Muscle layer of duodenum (tissue), 2 donors: ENCODE measurements around the gene MRPS18B.

Source experiments
- H3K27ac ChIP-seq: one replicate; pipeline ENCODE4 v1.7.0; 2013; ENCODE audit warnings: mild to moderate bottlenecking, low read length
- H3K27me3 ChIP-seq: one replicate; pipeline ENCODE4 v1.7.0; 2013; ENCODE audit warnings: low read depth, mild to moderate bottlenecking, control low read depth, low read length
- H3K36me3 ChIP-seq, 2 donors: one replicate each; pipeline ENCODE4 v1.7.0; 2013; ENCODE audit warnings: low read length in 2 of 2, control low read depth in 1 of 2, mild to moderate bottlenecking in 1 of 2; ENCODE audit not compliant: insufficient read depth in 2 of 2, control insufficient read depth in 1 of 2
- H3K4me1 ChIP-seq, 2 donors: one replicate each; pipeline ENCODE4 v1.7.0; 2013; ENCODE audit warnings: low read length in 2 of 2, mild to moderate bottlenecking in 2 of 2, control low read depth in 1 of 2, moderate library complexity in 1 of 2; ENCODE audit not compliant: insufficient read depth in 2 of 2, control insufficient read depth in 1 of 2
- H3K4me3 ChIP-seq, 2 donors: one replicate each; pipeline ENCODE4 v1.7.0; 2013; ENCODE audit warnings: low read length in 2 of 2, low read depth in 1 of 2, mild to moderate bottlenecking in 1 of 2
- H3K9me3 ChIP-seq, 2 donors: one replicate each; pipeline ENCODE4 v1.7.0; 2013; ENCODE audit warnings: low read length in 2 of 2, control low read depth in 1 of 2, mild to moderate bottlenecking in 1 of 2; ENCODE audit not compliant: control insufficient read depth in 1 of 2
- donor health status: healthy.

MRPS18B gene

GRCh38 chr6:30617565-30618269 is at the start of gene MRPS18B:
Gene MRPS18B, plus strand, starts transcription at chr6:30617840. Its CDS starts 26 bp downstream, at chr6:30617866.
- Histone ChIP-seq H3K27ac (peak within 1 kb of the TSS; percentile 100), H3K4me1 (peaks cover 17 to 26% of the 10 kb centered on the region in 2 donors), H3K4me3 (peak within 1 kb of the TSS; percentile 95 to 96), H3K27me3 (no peaks in the 10 kb centered on the region), H3K9me3 (no peaks in the 10 kb centered on the region), H3K36me3 (peaks cover 29 to 35% of the 10 kb centered on the region in 2 donors)

DNA sequence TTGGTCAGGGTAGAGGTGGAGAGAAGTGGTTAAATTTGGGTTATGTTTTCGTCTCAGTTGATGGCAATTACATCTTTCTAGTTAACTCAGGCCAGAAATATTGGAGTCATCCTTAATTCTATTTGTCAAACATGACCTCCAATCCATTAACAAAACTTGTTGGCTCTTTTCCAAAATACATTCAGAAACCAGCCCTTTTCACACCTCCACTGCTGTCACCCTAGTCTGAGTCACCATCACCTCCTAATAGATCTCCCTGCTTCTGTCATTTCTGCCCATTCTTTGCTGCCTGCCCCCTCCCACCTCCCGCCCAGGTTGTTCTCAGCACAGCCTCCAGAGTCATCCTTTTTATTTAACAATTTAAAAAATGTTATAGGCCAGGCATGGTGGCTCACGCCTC is 49.4 kb upstream of the MRPS18B start:
- H3K27ac ChIP-seq = no peak overlapping the region
- no peak overlapping the region for H3K4me3 ChIP-seq
- H3K9me3 ChIP-seq = no peaks in the 10 kb centered on the region
- peaks cover under 1 to 2% of the 10 kb centered on the region in 2 donors for H3K36me3 ChIP-seq
- peaks cover 9 to 23% of the 10 kb centered on the region in 2 donors for H3K4me1 ChIP-seq
- H3K27me3 ChIP-seq = no peaks in the 10 kb centered on the region

DNA sequence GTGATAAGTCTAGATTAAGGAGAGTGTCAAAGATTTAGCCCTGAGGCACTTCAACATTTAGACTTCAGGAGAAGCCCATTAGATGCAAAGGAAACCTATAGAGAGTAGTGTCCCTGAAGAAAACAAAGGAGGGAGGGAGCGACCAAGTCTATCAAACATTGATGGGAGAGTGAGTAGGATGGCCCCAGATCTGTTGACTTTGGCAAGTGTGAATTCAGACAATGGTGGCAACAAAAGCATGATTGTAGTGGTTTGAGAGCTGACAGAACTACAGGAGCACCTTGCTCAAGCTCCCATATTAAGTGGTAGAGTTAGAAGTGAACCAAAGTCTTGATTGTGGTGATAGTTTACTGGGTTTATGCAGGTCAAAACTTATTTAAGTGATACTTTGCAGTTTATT is 47.4 kb upstream of the MRPS18B start:
- peaks cover 9 to 29% of the 10 kb centered on the region in 2 donors for H3K4me1 ChIP-seq
- H3K27ac ChIP-seq = peak overlapping the region; percentile 91

GRCh38 chr6:30570740-30571074 is 46.9 kb upstream of the MRPS18B start:
- H3K27ac ChIP-seq = peak overlapping the region; percentile 91
- H3K36me3 ChIP-seq = peaks cover 0 to 5% of the 10 kb centered on the region in 2 donors
- peaks cover 9 to 29% of the 10 kb centered on the region in 2 donors for H3K4me1 ChIP-seq
- no peaks in the 10 kb centered on the region for H3K27me3 ChIP-seq
- no peaks in the 10 kb centered on the region for H3K9me3 ChIP-seq
- H3K4me3 ChIP-seq = peak overlapping the region; percentile 74 to 90

More for the DNA sequence above, 47.4 kb upstream of the MRPS18B start:
- Histone ChIP-seq H3K27me3 (no peaks in the 10 kb centered on the region), H3K36me3 (peaks cover 0 to under 1% of the 10 kb centered on the region in 2 donors), H3K4me3 (peak overlapping the region; percentile 74 to 90), H3K9me3 (no peaks in the 10 kb centered on the region)

DNA sequence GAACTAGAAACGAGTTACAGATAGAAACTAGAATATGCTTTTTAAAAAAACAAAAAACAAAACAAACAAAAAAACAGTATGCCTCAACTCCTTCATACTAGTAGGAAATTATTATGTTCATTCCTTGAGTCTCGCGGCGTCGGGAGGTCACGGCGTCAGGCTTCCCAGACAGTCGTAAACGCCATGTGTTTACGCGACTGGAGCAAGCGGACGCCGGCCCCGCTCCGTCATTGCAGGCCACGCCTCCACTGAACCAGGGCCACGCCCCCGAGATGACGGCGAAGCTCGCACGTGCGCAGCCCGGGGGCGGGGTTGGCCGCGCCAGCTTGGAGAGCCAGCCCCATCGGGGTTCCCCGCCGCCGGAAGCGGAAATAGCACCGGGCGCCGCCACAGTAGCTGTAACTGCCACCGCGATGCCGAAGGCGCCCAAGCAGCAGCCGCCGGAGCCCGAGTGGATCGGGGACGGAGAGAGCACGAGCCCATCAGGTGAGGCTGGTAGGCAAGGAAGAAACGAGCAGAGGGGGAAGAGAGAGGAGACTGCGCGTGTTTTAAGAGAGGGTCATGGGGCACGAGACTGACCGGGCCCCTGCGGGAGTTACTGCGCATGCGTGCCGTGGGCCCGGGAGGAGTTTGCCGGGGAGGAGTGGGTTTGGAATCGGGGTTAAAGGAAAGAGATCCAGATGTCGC is 46.4 kb upstream of the MRPS18B start, which contains the start of gene ABCF1:
TSS of gene ABCF1 (plus strand) at position 368 of the 687 bp plus-strand sequence. CDS start at position 414, 46 bp downstream.
- Histone ChIP-seq H3K4me3 (peak within 1 kb of the TSS; percentile 74 to 90), H3K9me3 (no peaks in the 10 kb centered on the region), H3K27ac (peak within 1 kb of the TSS; percentile 92)

DNA sequence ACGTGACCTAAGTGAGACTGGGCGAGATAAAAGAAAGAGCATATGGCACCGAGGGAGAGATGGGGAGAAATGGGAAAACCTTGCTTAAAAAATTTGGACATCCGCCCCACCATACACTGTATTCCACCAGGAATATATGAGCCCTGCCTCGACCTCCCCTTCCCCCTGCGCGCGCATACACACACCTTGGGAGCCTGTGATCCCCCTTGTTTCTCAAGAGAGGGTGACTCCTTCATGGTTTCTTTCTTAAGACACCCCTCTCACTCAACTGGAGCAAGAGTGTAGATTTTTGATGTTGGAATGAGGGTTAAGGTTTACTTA is 45.9 kb upstream of the MRPS18B start:
- Histone ChIP-seq H3K27ac (peak overlapping the region; percentile 92), H3K4me1 (peaks cover 9 to 29% of the 10 kb centered on the region in 2 donors), H3K27me3 (no peaks in the 10 kb centered on the region), H3K9me3 (no peaks in the 10 kb centered on the region), H3K4me3 (peak overlapping the region; percentile 74 to 90), H3K36me3 (peaks cover 2 to 9% of the 10 kb centered on the region in 2 donors)

More for the DNA sequence above, 46.4 kb upstream of the MRPS18B start, which contains the start of gene ABCF1:
- Histone ChIP-seq H3K4me1 (peaks cover 9 to 29% of the 10 kb centered on the region in 2 donors), H3K27me3 (no peaks in the 10 kb centered on the region), H3K36me3 (peaks cover 0 to 5% of the 10 kb centered on the region in 2 donors)

DNA sequence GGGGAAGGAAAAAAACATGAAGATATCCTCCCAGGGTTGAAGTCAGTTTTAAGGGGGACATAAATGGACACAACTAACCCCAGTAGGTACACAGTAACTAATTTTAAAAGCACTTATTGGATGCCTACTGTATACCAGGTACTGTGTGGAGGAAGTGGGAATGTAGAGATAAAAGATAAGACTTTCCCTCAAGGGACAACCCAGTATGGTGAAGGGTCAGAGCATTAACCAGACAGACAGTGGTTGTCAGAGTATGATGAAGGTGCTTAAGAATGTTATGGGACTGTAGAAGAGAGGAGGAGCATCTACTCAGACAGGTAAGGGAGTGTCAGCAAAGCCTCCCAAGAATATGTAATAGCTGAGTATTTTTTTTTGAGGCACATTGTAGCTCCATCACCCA is 45.5 kb upstream of the MRPS18B start:
- Histone ChIP-seq H3K27ac (peak overlapping the region; percentile 92), H3K4me1 (peaks cover 9 to 29% of the 10 kb centered on the region in 2 donors), H3K9me3 (no peaks in the 10 kb centered on the region), H3K36me3 (peaks cover 6 to 13% of the 10 kb centered on the region in 2 donors), H3K27me3 (no peaks in the 10 kb centered on the region), H3K4me3 (peak overlapping the region; percentile 74 to 90)

GRCh38 chr6:30573113-30573512 is 44.5 kb upstream of the MRPS18B start:
- peaks cover 16 to 22% of the 10 kb centered on the region in 2 donors for H3K36me3 ChIP-seq
- H3K9me3 ChIP-seq = no peaks in the 10 kb centered on the region
- H3K27ac ChIP-seq = no peak overlapping the region
- no peaks in the 10 kb centered on the region for H3K27me3 ChIP-seq
- no peak overlapping the region for H3K4me3 ChIP-seq
- H3K4me1 ChIP-seq = peaks cover 9 to 29% of the 10 kb centered on the region in 2 donors

DNA sequence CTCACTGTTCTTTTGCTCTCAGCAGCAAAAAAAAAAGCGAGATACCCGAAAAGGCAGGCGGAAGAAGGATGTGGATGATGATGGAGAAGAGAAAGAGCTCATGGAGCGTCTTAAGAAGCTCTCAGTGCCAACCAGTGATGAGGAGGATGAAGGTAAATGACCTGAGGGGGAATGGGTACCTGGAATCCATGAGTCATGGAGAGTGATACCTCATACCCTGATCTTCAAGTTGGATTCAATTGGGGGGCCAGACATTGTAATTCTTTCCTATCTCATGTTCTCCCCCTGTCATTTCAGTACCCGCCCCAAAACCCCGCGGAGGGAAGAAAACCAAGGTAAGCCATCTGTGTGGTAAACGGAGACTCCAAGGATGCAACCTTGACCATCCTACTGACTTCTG is 39.6 kb upstream of the MRPS18B start:
- H3K36me3 ChIP-seq = peaks cover 50 to 70% of the 10 kb centered on the region in 2 donors
- H3K27ac ChIP-seq = no peak overlapping the region
- no peak overlapping the region for H3K4me3 ChIP-seq

DNA sequence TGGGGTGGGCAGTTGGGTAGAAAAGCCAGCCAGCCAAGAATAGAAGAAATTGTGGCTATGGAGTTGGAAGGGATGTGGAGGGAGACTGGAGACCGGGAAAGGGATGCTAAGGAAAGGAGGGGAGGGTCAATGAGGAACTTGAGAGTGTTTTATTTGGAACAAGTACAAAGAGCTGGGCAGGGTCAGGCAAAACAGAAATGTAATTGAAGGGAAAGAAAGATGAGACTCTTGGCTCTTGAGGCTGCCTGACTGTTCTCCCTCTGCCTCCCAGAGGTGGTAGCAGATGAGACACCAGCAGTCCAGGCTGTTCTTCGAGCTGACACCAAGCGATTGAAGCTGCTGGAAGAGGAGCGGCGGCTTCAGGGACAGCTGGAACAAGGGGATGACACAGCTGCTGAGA is 33.7 kb upstream of the MRPS18B start:
- Histone ChIP-seq H3K36me3 (peaks cover 69 to 95% of the 10 kb centered on the region in 2 donors), H3K4me1 (no peaks in the 10 kb centered on the region)

More for the DNA sequence above, 39.6 kb upstream of the MRPS18B start:
- Histone ChIP-seq H3K27me3 (no peaks in the 10 kb centered on the region), H3K9me3 (no peaks in the 10 kb centered on the region), H3K4me1 (peaks cover 0 to 8% of the 10 kb centered on the region in 2 donors)

DNA sequence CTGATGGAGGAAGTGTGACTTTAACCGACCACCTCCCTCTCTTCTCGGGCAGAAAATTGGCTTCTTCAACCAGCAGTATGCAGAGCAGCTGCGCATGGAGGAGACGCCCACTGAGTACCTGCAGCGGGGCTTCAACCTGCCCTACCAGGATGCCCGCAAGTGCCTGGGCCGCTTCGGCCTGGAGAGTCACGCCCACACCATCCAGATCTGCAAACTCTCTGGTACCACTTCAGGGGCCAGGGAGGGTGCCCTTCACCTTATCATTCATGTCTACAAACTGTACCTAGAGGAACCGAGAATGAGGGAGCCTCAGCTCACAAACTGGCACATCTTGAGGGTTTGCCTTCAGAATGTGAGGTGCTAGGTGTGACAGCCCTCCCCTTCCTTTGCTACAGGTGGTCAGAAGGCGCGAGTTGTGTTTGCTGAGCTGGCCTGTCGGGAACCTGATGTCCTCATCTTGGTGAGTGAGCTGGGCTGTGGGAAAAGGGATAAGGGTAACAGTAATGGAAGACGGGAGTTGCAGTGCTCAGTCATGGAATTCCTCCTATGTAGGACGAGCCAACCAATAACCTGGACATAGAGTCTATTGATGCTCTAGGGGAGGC is 27.8 kb upstream of the MRPS18B start:
- no peaks in the 10 kb centered on the region for H3K9me3 ChIP-seq
- H3K4me1 ChIP-seq = no peaks in the 10 kb centered on the region
- H3K27me3 ChIP-seq = no peaks in the 10 kb centered on the region
- H3K36me3 ChIP-seq = peaks cover 42 to 85% of the 10 kb centered on the region in 2 donors
- no peak overlapping the region for H3K4me3 ChIP-seq
- no peak overlapping the region for H3K27ac ChIP-seq

More for the DNA sequence above, 33.7 kb upstream of the MRPS18B start:
- Histone ChIP-seq H3K4me3 (no peak overlapping the region), H3K27ac (no peak overlapping the region), H3K27me3 (no peaks in the 10 kb centered on the region), H3K9me3 (no peaks in the 10 kb centered on the region)
